Thyroid gland (tissue), 4 donors: ENCODE data around the gene ZFYVE9. TPM values are rescaled to one million over a fixed set of nuclear protein-coding genes. Genes with fewer than 3 reads are reported as not detected.

ENCODE experiments used
- DNase-seq, 2 donors: peaks; one replicate each; pipeline ENCODE4 v3.0.0-alpha.2; 2019
- H3K27ac ChIP-seq, 3 donors: fragments of 200-600 bp; sonication (generic); 1 replicate in 2 of 3; 2 replicates in 1 of 3; pipeline ENCODE4 v1.5.1; 2016 to 2019; ENCODE audit warnings: mild to moderate bottlenecking in 1 of 3, moderate library complexity in 1 of 3
- H3K27me3 ChIP-seq: fragments of 200-600 bp; sonication (generic); one replicate; pipeline ENCODE4 v1.5.1; 2019
- H3K36me3 ChIP-seq, 2 donors: fragments of 200-600 bp; sonication (generic); one replicate each; pipeline ENCODE4 v1.5.1; 2016 to 2019
- H3K4me1 ChIP-seq, 2 donors: fragments of 200-600 bp; sonication (generic); one replicate each; pipeline ENCODE4 v1.5.1; 2017 to 2019
- H3K4me3 ChIP-seq, 3 donors: fragments of 200-600 bp; sonication (generic); replicated peaks in 1 of 3; 1 replicate in 2 of 3; 2 replicates in 1 of 3; pipeline ENCODE4 v1.5.1; 2016; ENCODE audit warnings: mild to moderate bottlenecking in 1 of 3
- H3K9me3 ChIP-seq: fragments of 200-600 bp; sonication (generic); one replicate; pipeline ENCODE4 v1.5.1; 2017
- POLR2A ChIP-seq, 2 donors: fragments of 450-650 bp; IDR thresholded peaks; one replicate each; pipeline ENCODE4 v1.6.1; 2017; ENCODE audit warnings: antibody characterized with exemption in 2 of 2, mild to moderate bottlenecking in 2 of 2, moderate library complexity in 1 of 2
- WGBS, 2 donors: methylation state at CpG; one replicate each; pipeline ENCODE4 v1.1.5; 2017; 5-methylcytosine and 5-hydroxymethylcytosine counted together
- intact Hi-C: fragments of 100-400 bp; cut with DNase I; formaldehyde crosslinking; loops from one replicate; pipeline ENCODE4 v1.15.1; 2023
- total RNA-seq, 4 donors: library from RNA; depleted of rRNA; stranded (reverse); fragments of >200 nt; gene quantifications; one replicate each; pipeline ENCODE4 v1.2.3, GENCODE V29; 2016
- TF ChIP-seq, protein P1 (sequence below), 6 experiments: fragments of 200-600 bp in 3 of 6; fragments of 450-650 bp in 3 of 6; sonication (generic) in 3 of 6; IDR thresholded peaks; one replicate each; pipeline ENCODE4 v1.5.1; 2016 to 2019; ENCODE audit warnings: antibody characterized with exemption in 6 of 6, mild to moderate bottlenecking in 2 of 6, inconsistent platforms in 1 of 6, moderate library complexity in 1 of 6

Gene ZFYVE9
- total RNA-seq, 4 donors from 2014 or later = 51.1 to 58.8 (median 54.1) TPM

DNA sequence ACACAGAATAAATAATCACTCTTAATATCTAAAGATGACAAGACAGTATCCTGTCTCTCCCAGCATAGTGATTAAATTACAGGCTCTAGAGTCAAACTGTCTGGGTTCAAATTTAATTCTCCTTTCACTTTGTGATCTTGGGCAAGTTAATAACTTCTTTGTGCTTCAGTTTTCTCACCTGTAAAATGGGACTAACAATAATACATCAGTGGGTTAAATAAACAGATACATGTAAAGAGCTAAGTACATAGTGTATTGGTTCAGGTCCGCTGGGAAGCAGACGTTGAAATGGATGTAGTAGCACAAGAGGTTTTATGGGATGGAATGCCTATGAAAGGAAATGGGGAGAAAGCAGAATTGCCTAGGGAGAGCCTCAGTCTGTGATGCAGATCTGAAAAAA, 10.7 kb downstream of the ZFYVE9 start:
- H3K27me3 ChIP-seq = no peaks in the 10 kb centered on the region
- intact Hi-C loops = no loop called here
- no peak overlapping the region for H3K4me3 ChIP-seq
- peaks cover 3 to 20% of the 10 kb centered on the region in 2 donors for H3K4me1 ChIP-seq
- no peak for DNase-seq
- WGBS, 2 donors = 85 to 87% methylated on average over 2 of the region's 2 CpGs
- TF ChIP-seq POLR2A (IDR thresholded peaks at IDR 0.05) = no peak
- TF ChIP-seq, protein P1, sequence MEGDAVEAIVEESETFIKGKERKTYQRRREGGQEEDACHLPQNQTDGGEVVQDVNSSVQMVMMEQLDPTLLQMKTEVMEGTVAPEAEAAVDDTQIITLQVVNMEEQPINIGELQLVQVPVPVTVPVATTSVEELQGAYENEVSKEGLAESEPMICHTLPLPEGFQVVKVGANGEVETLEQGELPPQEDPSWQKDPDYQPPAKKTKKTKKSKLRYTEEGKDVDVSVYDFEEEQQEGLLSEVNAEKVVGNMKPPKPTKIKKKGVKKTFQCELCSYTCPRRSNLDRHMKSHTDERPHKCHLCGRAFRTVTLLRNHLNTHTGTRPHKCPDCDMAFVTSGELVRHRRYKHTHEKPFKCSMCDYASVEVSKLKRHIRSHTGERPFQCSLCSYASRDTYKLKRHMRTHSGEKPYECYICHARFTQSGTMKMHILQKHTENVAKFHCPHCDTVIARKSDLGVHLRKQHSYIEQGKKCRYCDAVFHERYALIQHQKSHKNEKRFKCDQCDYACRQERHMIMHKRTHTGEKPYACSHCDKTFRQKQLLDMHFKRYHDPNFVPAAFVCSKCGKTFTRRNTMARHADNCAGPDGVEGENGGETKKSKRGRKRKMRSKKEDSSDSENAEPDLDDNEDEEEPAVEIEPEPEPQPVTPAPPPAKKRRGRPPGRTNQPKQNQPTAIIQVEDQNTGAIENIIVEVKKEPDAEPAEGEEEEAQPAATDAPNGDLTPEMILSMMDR (IDR thresholded peaks at IDR 0.05) = no peak
- H3K27ac ChIP-seq = no peak overlapping the region
- no peaks in the 10 kb centered on the region for H3K9me3 ChIP-seq
- H3K36me3 ChIP-seq = no peaks in the 10 kb centered on the region

DNA sequence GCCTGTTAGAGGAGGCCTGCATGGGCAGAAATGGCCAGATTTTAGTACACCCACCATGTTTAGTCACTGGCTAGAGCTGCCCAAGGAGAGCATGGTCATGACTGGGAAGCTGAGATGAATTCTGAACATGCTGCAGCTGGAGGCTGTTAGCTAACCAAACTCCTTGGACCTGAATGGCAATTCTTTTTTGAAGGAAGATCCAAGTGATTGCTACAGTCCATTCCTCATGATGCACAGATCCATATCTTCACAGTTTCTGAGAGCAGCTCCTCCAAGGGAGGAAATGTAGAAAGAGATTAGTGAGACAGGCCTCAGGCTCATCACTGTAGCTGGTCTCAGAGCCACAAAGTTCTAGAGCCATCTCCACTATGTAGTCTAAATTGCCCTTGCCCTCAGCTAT, 11.1 kb downstream of the ZFYVE9 start:
- Histone ChIP-seq H3K4me3 (no peak overlapping the region), H3K4me1 (peaks cover 3 to 20% of the 10 kb centered on the region in 2 donors), H3K27me3 (no peaks in the 10 kb centered on the region), H3K9me3 (no peaks in the 10 kb centered on the region), H3K27ac (no peak overlapping the region), H3K36me3 (no peaks in the 10 kb centered on the region)
- no peak for DNase-seq
- TF ChIP-seq, protein P1 (IDR thresholded peaks at IDR 0.05) = no peak
- no peak for TF ChIP-seq POLR2A (IDR thresholded peaks at IDR 0.05)
- intact Hi-C loops = no loop called here

DNA sequence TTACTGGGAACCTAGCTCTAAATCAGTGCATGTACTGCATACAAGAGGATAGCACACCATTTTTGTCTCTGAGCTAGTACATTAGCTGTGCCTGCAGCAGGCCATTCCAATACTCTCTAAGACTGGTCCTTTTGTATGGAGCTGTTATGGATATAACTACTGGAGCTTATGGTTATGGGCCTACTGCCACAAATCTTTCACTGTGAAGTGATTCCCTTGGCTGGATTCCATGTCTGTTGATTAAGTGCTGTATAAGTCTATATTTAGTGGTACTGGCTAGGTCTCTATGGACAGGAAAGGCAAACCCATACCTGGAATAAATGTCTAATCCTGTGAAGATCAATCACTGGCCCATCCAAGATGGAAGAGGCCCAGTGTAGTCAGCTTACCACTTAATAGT, 12.0 kb downstream of the ZFYVE9 start:
- TF ChIP-seq, protein P1 (IDR thresholded peaks at IDR 0.05) = no peak
- TF ChIP-seq POLR2A (IDR thresholded peaks at IDR 0.05) = no peak
- Histone ChIP-seq H3K27ac (no peak overlapping the region), H3K36me3 (no peaks in the 10 kb centered on the region), H3K4me3 (no peak overlapping the region), H3K4me1 (peaks cover 3 to 20% of the 10 kb centered on the region in 2 donors), H3K9me3 (no peaks in the 10 kb centered on the region), H3K27me3 (no peaks in the 10 kb centered on the region)
- DNase-seq = no peak
- intact Hi-C loops = no loop called here

DNA sequence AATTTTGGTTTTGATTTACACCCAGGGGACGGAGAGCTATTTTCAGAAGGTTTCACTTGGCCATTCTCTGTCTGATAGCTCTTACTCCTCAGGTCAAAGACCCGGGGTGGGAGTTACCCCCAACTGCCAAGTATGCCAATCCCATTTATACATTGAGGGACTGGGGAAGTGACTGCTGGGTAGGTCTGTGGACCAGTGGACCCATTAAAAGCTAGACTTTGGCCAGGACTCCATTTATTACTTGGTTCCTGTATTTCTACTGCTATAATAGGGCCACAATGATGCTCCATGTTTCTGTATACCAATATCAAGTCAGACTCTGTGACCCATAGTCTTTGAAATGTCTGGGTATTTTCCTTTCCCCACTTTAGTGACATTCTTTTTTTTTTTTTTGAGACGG, 14.6 kb downstream of the ZFYVE9 start:
- H3K4me3 ChIP-seq = no peak overlapping the region
- 62 to 64% methylated on average over 3 of the region's 3 CpGs for WGBS, 2 donors
- no peaks in the 10 kb centered on the region for H3K36me3 ChIP-seq
- no peaks in the 10 kb centered on the region for H3K9me3 ChIP-seq
- no peaks in the 10 kb centered on the region for H3K27me3 ChIP-seq
- DNase-seq = no peak
- H3K4me1 ChIP-seq = peaks cover 3 to 7% of the 10 kb centered on the region in 2 donors
- TF ChIP-seq, protein P1 (IDR thresholded peaks at IDR 0.05) = no peak
- TF ChIP-seq POLR2A (IDR thresholded peaks at IDR 0.05) = no peak
- intact Hi-C loops = no loop called here
- H3K27ac ChIP-seq = no peak overlapping the region

DNA sequence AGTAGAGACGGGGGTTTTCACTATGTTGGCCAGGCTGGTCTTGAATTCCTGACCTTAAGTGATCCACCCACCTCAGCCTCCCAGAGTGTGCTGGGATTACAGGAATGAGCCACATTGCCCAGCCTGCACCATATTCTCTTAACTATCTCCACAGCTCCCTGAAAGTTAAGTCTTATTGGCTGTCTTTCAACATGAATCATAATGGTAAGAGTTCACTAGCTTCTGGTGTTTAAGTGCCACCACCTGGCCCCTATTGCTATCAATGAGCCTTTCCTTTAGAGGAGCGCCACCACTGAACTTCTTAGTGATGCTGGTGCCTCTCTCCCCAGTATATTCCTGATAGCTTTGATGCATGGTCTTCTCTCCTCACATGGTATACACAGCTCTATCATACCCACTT, 15.7 kb downstream of the ZFYVE9 start:
- Histone ChIP-seq H3K27ac (no peak overlapping the region), H3K27me3 (no peaks in the 10 kb centered on the region), H3K9me3 (no peaks in the 10 kb centered on the region), H3K4me3 (no peak overlapping the region), H3K4me1 (peaks cover 3 to 7% of the 10 kb centered on the region in 2 donors), H3K36me3 (no peaks in the 10 kb centered on the region)
- no peak for DNase-seq
- 97 to 100% methylated on average over 2 of the region's 2 CpGs for WGBS, 2 donors
- no peak for TF ChIP-seq POLR2A (IDR thresholded peaks at IDR 0.05)
- TF ChIP-seq, protein P1 (IDR thresholded peaks at IDR 0.05) = no peak
- intact Hi-C loops = no loop called here
